Karpas-422 (cell line): ENCODE measurements around the gene PDZD2. TPM values are rescaled to one million over a fixed set of nuclear protein-coding genes. Genes with fewer than 3 reads are reported as not detected.

Source experiments
- DNase-seq: peaks from one replicate; pipeline ENCODE4 v3.0.0-alpha.2; 2015
- H2AFZ ChIP-seq: fragments of 200-600 bp; sonication (generic); 2 replicates; pipeline ENCODE4 v1.6.1; 2014; ENCODE audit warnings: antibody characterized with exemption, low read length, mixed read lengths
- H3K27ac ChIP-seq: fragments of 200-600 bp; sonication (generic); 2 replicates; pipeline ENCODE4 v1.5.1; 2014; ENCODE audit warnings: mild to moderate bottlenecking, low read length, moderate library complexity
- H3K27me3 ChIP-seq: fragments of 200-600 bp; sonication (generic); 2 replicates; pipeline ENCODE4 v1.6.1; 2014; ENCODE audit warnings: low read length, mixed read lengths
- H3K36me3 ChIP-seq: fragments of 200-600 bp; sonication (generic); 2 replicates; pipeline ENCODE4 v1.6.1; 2014; ENCODE audit warnings: low read length, mixed read lengths; ENCODE audit not compliant: insufficient read depth
- H3K4me1 ChIP-seq: fragments of 200-600 bp; sonication (generic); 2 replicates; pipeline ENCODE4 v1.6.1; 2014; ENCODE audit warnings: mild to moderate bottlenecking, low read length, mixed read lengths
- H3K4me2 ChIP-seq: fragments of 200-600 bp; sonication (generic); 2 replicates; pipeline ENCODE4 v1.6.1; 2014; ENCODE audit warnings: low read length, low read depth, mild to moderate bottlenecking; ENCODE audit not compliant: poor library complexity, severe bottlenecking
- H3K4me3 ChIP-seq: fragments of 200-600 bp; sonication (generic); 2 replicates; pipeline ENCODE4 v1.5.1; 2014; ENCODE audit warnings: mild to moderate bottlenecking, antibody characterized with exemption, low read length, mixed read lengths
- H3K79me2 ChIP-seq: fragments of 200-600 bp; sonication (generic); 2 replicates; pipeline ENCODE4 v1.6.1; 2014; ENCODE audit warnings: mild to moderate bottlenecking, low read length, mixed read lengths
- H3K9ac ChIP-seq: fragments of 200-600 bp; sonication (generic); 2 replicates; pipeline ENCODE4 v1.6.0; 2014; ENCODE audit warnings: low read length
- H3K9me2 ChIP-seq: fragments of 200-600 bp; sonication (generic), shearing (Covaris generic); replicated peaks from 2 replicates; pipeline ENCODE4 v1.6.0; 2014; ENCODE audit warnings: mild to moderate bottlenecking, low read length, moderate library complexity; ENCODE audit not compliant: insufficient read depth
- H3K9me3 ChIP-seq: fragments of 300-700, 200-600 bp; sonication (generic); 2 replicates; pipeline ENCODE4 v1.6.1; 2014; ENCODE audit warnings: low read length, mixed read lengths
- H4K20me1 ChIP-seq: fragments of 200-600 bp; sonication (generic); 2 replicates; pipeline ENCODE4 v1.6.1; 2014; ENCODE audit warnings: mild to moderate bottlenecking, antibody characterized with exemption, low read length, low read depth; ENCODE audit not compliant: insufficient read depth
- total RNA-seq: library from RNA; depleted of rRNA; stranded (reverse); fragments of >200 nt; shearing (Covaris generic); gene quantifications from 2 replicates; pipeline ENCODE4 v1.2.3, GENCODE V29; 2014; ENCODE audit warnings: low replicate concordance

The PDZD2 gene
- total RNA-seq, 1 experiment from 2014 or later, result not detected

DNA sequence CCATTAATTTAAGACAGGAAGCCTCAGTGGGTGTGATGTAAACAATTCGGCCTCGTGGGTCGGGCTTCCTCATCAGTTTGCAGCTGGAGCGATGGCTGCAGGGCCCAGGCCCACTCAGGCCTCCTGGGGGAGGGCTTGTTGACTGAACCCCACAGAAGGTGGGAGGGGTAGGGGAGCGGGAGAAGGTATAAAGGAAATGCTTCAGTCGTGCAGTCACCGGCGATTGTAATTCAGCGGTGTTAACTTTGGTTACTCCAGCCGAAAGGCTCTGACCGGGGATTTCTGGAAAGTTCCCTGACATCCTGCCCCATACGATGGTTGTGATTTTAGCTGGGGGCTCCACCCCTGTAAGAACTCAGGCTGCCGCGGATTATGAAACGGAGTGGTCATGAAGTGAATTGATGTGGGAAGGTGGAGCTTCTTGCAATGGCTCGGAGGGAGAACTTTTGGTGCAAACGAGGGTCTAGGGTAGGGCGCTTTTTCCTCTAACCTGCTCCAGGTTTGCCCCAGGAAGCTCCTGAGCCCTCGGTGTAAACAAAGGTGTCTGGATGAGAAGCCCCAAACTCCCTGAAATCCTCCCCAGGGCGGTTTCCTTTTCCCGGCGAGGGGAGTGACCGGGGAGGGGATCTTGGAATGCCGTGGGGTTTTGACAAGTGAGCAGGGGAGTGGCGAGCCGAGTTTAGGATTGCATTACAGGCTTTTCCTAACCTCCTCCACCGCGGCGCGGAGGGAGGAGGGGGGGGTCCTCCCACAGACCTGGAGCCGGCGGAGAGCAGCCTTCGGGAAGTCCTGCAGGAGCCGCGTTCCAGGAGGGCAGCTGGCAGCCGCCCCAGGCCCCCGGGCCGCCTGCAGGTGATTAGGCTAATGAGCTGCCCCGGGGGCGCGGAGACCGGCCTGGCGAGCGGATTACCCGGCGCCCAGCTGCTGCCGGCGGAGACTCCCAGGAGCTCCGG is 215.5 kb downstream of the PDZD2 start:
- H3K9ac ChIP-seq, result no peak overlapping the region
- DNase-seq, result no peak
- no peaks in the 10 kb centered on the region for H4K20me1 ChIP-seq
- H3K79me2 ChIP-seq, result no peaks in the 10 kb centered on the region
- no peak overlapping the region for H2AFZ ChIP-seq
- no peaks in the 10 kb centered on the region for H3K9me2 ChIP-seq
- no peak overlapping the region for H3K27ac ChIP-seq
- H3K27me3 ChIP-seq, result no peaks in the 10 kb centered on the region
- no peaks in the 10 kb centered on the region for H3K4me1 ChIP-seq
- H3K4me2 ChIP-seq, result no peak overlapping the region
- peaks cover 8% of the 10 kb centered on the region; the same call in 1 of the 2 replicates for H3K9me3 ChIP-seq
- H3K36me3 ChIP-seq, result no peaks in the 10 kb centered on the region
- no peak overlapping the region for H3K4me3 ChIP-seq

DNA sequence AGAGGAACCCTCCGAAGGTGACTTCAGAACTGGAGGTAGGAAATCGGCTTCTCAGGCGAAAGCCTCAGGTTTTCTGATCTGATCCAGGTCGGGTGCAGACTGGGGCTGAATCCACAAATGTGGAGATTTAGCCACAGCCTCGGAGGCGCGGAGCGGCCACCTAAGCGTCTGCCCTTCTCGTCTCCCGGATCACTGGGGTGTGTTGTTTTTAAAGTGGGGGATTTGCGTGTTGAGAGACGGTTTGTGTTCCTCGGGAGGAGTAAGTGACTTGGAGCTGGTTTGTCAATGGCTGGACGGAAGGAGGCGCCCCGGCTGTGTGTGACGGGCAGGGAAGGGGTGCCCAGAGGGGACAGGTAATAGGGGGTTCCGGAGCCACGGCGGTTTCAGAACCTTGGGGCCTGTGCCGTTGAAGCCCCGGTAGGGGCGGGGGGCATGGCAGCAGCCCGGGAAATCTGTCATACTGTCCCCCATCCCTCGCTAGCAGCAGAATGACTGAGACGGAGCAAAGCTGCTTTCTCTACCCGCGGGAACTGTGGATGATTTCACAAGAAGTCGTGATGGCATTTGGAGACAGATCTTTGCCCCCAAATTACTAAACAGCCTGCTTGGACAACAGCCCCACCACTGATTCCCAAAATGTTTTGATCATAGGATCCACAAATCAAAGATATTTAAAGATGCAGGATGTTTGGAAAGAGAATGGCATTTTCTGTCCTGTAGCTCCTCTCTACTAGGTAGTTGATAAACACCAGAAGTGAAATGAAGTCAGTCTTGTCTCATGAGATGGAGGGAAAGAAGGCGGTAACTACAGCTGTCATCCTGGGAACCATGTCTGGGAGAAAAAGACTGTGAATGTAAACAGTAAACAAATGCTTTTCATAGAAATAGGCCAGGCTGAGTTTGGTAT is 216.5 kb downstream of the PDZD2 start:
- no peaks in the 10 kb centered on the region for H3K4me1 ChIP-seq
- no peak for DNase-seq

DNA sequence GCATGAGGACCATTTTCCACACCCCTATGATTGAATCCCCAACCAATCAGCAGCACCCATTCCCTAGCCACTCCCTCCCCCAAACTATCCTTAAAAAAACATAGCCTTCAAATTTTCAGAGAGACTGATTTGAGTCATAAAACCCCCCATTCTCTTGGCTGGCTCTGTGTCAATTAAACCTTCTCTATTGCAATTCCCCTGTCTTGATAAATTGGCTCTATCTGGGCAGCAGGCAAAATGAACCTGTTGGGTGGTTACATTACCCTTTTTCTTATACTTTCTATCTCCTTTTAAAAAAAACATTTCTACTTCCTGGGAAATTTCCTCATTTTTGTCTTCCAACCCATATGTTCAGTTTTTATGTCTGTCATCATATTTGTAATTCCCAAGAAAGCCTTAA is 220.2 kb downstream of the PDZD2 start:
- DNase-seq, result no peak

More for the DNA sequence above, 216.5 kb downstream of the PDZD2 start:
- H3K9me3 ChIP-seq, result peaks cover 8% of the 10 kb centered on the region
- no peak overlapping the region for H3K27ac ChIP-seq
- H4K20me1 ChIP-seq, result no peaks in the 10 kb centered on the region
- H3K79me2 ChIP-seq, result no peaks in the 10 kb centered on the region
- no peak overlapping the region for H3K9ac ChIP-seq
- H3K36me3 ChIP-seq, result no peaks in the 10 kb centered on the region
- H3K4me3 ChIP-seq, result no peak overlapping the region
- no peaks in the 10 kb centered on the region for H3K9me2 ChIP-seq
- no peak overlapping the region for H2AFZ ChIP-seq
- no peaks in the 10 kb centered on the region for H3K27me3 ChIP-seq
- no peak overlapping the region for H3K4me2 ChIP-seq

DNA sequence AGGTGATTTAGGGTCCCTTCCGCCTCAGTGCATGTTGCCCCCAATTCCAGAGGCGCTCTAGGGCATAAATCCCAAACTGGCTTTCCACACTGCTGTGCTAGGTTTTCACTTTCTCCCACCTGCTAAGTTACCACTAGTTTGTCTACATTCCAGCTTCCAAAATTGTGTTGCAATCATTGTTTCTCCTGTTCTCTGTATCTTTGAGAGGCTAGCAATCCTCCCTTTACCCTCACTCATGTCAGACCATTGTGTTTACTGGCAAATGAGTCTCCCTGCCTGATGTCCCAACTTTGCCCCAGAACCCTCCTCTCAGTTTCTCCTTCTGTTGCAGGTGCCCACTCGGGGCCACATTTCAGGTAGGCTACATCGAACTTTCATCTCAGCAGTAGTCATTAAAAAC is 221.3 kb downstream of the PDZD2 start:
- Histone ChIP-seq H3K79me2 (no peaks in the 10 kb centered on the region), H3K9me3 (peaks cover 8% of the 10 kb centered on the region), H3K4me1 (no peaks in the 10 kb centered on the region), H3K27ac (no peak overlapping the region), H3K4me3 (no peak overlapping the region), H3K36me3 (no peaks in the 10 kb centered on the region), H3K27me3 (no peaks in the 10 kb centered on the region), H3K9ac (no peak overlapping the region), H3K9me2 (no peaks in the 10 kb centered on the region), H3K4me2 (no peak overlapping the region), H2AFZ (no peak overlapping the region), H4K20me1 (no peaks in the 10 kb centered on the region)
- no peak for DNase-seq

More for the DNA sequence above, 220.2 kb downstream of the PDZD2 start:
- Histone ChIP-seq H3K27me3 (no peaks in the 10 kb centered on the region), H4K20me1 (no peaks in the 10 kb centered on the region), H3K36me3 (no peaks in the 10 kb centered on the region), H3K9me2 (no peaks in the 10 kb centered on the region), H3K9me3 (peaks cover 8% of the 10 kb centered on the region), H3K79me2 (no peaks in the 10 kb centered on the region), H3K4me1 (no peaks in the 10 kb centered on the region), H3K27ac (no peak overlapping the region), H2AFZ (no peak overlapping the region), H3K4me2 (no peak overlapping the region), H3K4me3 (no peak overlapping the region), H3K9ac (no peak overlapping the region)

DNA sequence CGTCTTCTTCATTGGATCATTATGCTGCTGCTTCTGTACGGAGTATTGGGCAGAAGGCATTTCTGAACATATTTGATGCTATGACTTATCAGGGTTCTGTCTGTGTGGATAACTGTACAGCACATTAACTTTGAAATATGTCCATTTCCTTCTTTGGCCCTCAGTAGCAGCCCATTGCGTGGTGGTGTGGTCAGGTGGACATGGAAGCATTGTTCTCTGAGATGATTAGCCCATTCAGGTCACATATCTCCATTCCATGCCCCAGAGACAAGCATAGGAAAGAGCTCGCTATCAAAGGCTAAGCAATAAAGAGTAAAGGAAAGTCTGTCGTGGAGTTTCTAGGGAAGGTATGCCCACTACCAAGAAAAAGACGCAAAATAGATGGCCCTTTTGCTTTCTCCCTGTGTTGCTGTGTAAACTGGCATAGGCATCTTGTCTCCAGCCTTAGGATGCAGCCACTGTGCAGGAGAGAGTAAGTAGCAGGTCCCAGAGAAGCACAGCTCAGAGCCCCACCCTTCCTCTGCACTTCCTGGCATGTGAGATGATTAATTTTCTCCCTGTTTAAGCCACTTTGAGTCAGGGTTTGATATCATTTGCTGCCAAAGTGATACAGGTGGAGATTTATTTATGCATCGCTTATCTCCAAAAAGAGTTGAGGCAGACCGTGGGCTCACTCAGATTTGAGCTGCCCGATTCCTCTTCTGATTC is 221.9 kb downstream of the PDZD2 start:
- Histone ChIP-seq H3K27me3 (no peaks in the 10 kb centered on the region), H4K20me1 (no peaks in the 10 kb centered on the region), H3K27ac (no peak overlapping the region), H3K79me2 (no peaks in the 10 kb centered on the region), H3K9me3 (peaks cover 8% of the 10 kb centered on the region), H3K4me2 (no peak overlapping the region), H3K4me1 (no peaks in the 10 kb centered on the region), H3K4me3 (no peak overlapping the region), H3K36me3 (no peaks in the 10 kb centered on the region), H3K9me2 (no peaks in the 10 kb centered on the region), H2AFZ (no peak overlapping the region), H3K9ac (no peak overlapping the region)
- no peak for DNase-seq

DNA sequence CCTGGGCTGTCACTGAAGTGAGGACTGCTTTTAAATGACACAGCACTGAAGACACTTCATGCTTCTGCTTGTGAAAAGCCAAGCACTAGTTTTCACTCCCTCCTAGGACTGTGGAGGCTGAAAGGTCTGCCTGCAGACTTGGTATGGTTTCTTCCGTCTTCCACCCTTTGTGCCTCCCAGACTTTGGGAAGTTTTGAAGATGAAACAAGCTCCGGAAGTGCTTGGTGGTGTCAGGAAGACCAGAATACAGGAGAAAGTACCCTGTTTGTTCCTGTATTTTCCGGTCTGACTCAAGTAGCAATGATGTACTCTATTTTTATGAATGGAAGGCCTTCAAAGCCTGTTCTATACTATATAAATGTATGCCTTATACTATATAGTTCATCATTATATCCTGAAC is 222.7 kb downstream of the PDZD2 start:
- H3K27ac ChIP-seq, result no peak overlapping the region
- H2AFZ ChIP-seq, result no peak overlapping the region
- no peaks in the 10 kb centered on the region for H3K36me3 ChIP-seq
- H3K4me2 ChIP-seq, result no peak overlapping the region
- DNase-seq, result no peak
- no peak overlapping the region for H3K9ac ChIP-seq
- no peaks in the 10 kb centered on the region for H3K4me1 ChIP-seq
- no peaks in the 10 kb centered on the region for H3K27me3 ChIP-seq
- H4K20me1 ChIP-seq, result no peaks in the 10 kb centered on the region
- no peak overlapping the region for H3K4me3 ChIP-seq
- peaks cover 8% of the 10 kb centered on the region for H3K9me3 ChIP-seq
- H3K9me2 ChIP-seq, result no peaks in the 10 kb centered on the region
- no peaks in the 10 kb centered on the region for H3K79me2 ChIP-seq

DNA sequence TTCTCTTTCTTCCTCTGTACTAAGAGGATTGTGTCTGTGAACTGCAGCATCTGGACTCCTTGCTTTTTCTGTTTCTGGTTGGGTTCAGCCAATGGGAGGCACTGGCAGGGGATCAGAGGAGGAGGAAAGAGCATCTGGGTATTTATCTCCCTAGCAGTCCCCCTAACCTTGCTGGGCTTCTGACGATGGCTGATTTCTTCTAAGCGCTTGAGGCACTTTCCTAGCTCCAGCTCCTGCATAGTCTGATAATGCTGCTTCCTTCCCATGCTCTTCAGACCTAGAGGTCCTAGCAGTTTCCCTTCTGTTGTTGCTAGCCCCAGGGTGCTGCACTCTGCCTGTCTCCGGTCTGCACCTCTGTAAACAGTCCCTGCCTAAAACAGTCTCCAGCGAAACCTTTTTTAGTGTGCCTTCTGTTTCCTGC is 225.1 kb downstream of the PDZD2 start:
- Histone ChIP-seq H3K27me3 (no peaks in the 10 kb centered on the region), H3K27ac (no peak overlapping the region), H3K4me3 (no peak overlapping the region), H3K4me2 (no peak overlapping the region), H3K9ac (no peak overlapping the region), H4K20me1 (no peaks in the 10 kb centered on the region), H3K4me1 (no peaks in the 10 kb centered on the region), H3K9me3 (peaks cover 5% of the 10 kb centered on the region), H3K79me2 (no peaks in the 10 kb centered on the region), H2AFZ (no peak overlapping the region), H3K9me2 (no peaks in the 10 kb centered on the region), H3K36me3 (no peaks in the 10 kb centered on the region)
- DNase-seq, result no peak
